GM21447 (cell line): ENCODE measurements around the gene RASA3.

Source experiments
- ATAC-seq: cut with Tn5 transposase; IDR thresholded peaks from one replicate; pipeline ENCODE4 v1.9.1; 2021; ENCODE audit not compliant: unreplicated experiment

Gene RASA3

GRCh38 chr13:114038900-114039299, 93.5 kb downstream of the RASA3 start:
- ATAC-seq, result no peak

GRCh38 chr13:114038211-114038613, 94.2 kb downstream of the RASA3 start:
- no peak for ATAC-seq

GRCh38 chr13:114037674-114038073, 94.7 kb downstream of the RASA3 start:
- no peak for ATAC-seq

- no peak for ATAC-seq
These were observed 96.6 kb downstream of the RASA3 start for GRCh38 chr13:114035583-114036531.

GRCh38 chr13:114035186-114035582, 97.2 kb downstream of the RASA3 start:
- ATAC-seq, result no peak

GRCh38 chr13:114034481-114034891, 97.9 kb downstream of the RASA3 start:
- ATAC-seq, result no peak

GRCh38 chr13:114033541-114034315, 98.7 kb downstream of the RASA3 start:
- ATAC-seq, result no peak

GRCh38 chr13:114032126-114032799, 100.2 kb downstream of the RASA3 start:
- no peak for ATAC-seq

- ATAC-seq, result no peak
These were observed 100.8 kb downstream of the RASA3 start for GRCh38 chr13:114031631-114032030.

GRCh38 chr13:114030666-114031610, 101.5 kb downstream of the RASA3 start:
- ATAC-seq, result no peak

- ATAC-seq, result no peak
These were observed 102.4 kb downstream of the RASA3 start for GRCh38 chr13:114029866-114030625.

- ATAC-seq, result no peak
These were observed 104.6 kb downstream of the RASA3 start for GRCh38 chr13:114027826-114028225.

GRCh38 chr13:114027046-114027715, 105.2 kb downstream of the RASA3 start:
- ATAC-seq, result no peak

GRCh38 chr13:114026481-114026880, 105.9 kb downstream of the RASA3 start:
- no peak for ATAC-seq

GRCh38 chr13:114025714-114026431, 106.5 kb downstream of the RASA3 start:
- no peak for ATAC-seq

GRCh38 chr13:114025405-114025713, 107.1 kb downstream of the RASA3 start:
- no peak for ATAC-seq

GRCh38 chr13:114024603-114025404, 107.6 kb downstream of the RASA3 start:
- peak; percentile 78 for ATAC-seq
